Right lobe of liver (tissue), 4 donors: ENCODE data around the gene SPTBN2.

Experiments
- POLR2A ChIP-seq: fragments of 450-650 bp; IDR thresholded peaks from one replicate; pipeline ENCODE4 v1.6.1; 2017; ENCODE audit warnings: antibody characterized with exemption, mild to moderate bottlenecking
- TF ChIP-seq, protein P1 (sequence below), 4 donors: fragments of 200-600 bp in 3 of 4; fragments of 450-650 bp in 1 of 4; IDR thresholded peaks; one replicate each; pipeline versions ENCODE4 v1.5.1 to v1.8.0; 2016 to 2022; ENCODE audit warnings: antibody characterized with exemption in 4 of 4, mild to moderate bottlenecking in 2 of 4
- donor health status: DM: no; HTN: no; CAD: no.
- donor health status: DM: no; HTN: no; CAD: no.
- donor health status: DM: no; HTN: yes; CAD: no.

- no peak for TF ChIP-seq POLR2A
- TF ChIP-seq, protein P1, sequence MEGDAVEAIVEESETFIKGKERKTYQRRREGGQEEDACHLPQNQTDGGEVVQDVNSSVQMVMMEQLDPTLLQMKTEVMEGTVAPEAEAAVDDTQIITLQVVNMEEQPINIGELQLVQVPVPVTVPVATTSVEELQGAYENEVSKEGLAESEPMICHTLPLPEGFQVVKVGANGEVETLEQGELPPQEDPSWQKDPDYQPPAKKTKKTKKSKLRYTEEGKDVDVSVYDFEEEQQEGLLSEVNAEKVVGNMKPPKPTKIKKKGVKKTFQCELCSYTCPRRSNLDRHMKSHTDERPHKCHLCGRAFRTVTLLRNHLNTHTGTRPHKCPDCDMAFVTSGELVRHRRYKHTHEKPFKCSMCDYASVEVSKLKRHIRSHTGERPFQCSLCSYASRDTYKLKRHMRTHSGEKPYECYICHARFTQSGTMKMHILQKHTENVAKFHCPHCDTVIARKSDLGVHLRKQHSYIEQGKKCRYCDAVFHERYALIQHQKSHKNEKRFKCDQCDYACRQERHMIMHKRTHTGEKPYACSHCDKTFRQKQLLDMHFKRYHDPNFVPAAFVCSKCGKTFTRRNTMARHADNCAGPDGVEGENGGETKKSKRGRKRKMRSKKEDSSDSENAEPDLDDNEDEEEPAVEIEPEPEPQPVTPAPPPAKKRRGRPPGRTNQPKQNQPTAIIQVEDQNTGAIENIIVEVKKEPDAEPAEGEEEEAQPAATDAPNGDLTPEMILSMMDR (IDR thresholded peaks at IDR 0.05) = no peak
Observed at GRCh38 chr11:66728038-66728692, 851 bp downstream of the SPTBN2 start.
